Mucosa of gallbladder (tissue), 1 donor: ENCODE measurements around the gene LILRB3. TPM values are rescaled to one million over a fixed set of nuclear protein-coding genes. Genes with fewer than 3 reads are reported as not detected.
"Not testable (repeated sequence)": the region's sequence is repeated elsewhere in the genome, so short reads cannot be mapped to it uniquely, and the experiment has no call there.

Experiments
- DNase-seq: peaks from one replicate; pipeline ENCODE4 v3.0.0-alpha.2; 2020; ENCODE audit warnings: low spot score
- total RNA-seq: library from RNA; stranded (reverse); gene quantifications from one replicate; pipeline ENCODE4 v1.2.1, GENCODE V29; 2021
- donor health status: DM: no; HTN: no; CAD: no.

Gene LILRB3
- total RNA-seq, 1 donor from 2014 or later, result 3.1 TPM

DNA sequence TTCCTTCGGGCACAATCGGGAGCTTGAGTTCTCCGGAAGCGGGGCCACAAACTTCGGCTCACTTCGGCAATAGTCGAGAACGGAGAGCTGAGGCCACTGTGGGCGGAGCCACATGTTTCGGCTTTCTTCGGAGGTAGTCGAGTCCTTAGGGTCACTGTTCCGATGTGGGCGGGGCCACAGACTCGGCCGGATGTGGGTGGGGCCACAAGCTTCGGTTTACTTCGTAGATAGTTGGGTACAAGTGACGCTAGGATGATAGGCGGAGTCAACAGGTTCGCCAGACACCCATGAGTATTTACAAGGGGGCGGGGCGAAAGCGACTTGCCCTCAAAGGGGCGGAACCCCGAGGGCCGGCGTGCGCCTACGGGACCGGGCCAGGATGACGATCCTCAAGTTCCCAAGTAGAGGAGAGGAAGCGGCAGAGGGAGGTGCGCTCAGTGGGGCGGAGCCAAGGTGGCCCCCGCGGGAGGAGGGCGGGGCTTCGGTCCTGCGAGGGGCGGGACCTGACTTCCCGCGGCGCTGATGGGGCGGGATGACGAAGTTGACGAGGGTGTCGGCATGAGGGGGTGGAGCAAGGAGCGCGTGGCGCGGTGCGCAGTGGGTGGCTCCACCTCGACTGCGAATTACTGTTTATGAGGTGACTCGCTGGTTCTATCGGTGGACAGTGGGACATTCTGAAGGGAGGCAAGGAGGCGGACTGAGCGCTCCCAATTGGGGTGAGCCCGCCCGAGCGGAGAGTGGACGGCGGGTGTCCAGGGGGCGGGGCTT is 32.9 kb downstream of the LILRB3 start:
- DNase-seq, result peak; percentile 100

DNA sequence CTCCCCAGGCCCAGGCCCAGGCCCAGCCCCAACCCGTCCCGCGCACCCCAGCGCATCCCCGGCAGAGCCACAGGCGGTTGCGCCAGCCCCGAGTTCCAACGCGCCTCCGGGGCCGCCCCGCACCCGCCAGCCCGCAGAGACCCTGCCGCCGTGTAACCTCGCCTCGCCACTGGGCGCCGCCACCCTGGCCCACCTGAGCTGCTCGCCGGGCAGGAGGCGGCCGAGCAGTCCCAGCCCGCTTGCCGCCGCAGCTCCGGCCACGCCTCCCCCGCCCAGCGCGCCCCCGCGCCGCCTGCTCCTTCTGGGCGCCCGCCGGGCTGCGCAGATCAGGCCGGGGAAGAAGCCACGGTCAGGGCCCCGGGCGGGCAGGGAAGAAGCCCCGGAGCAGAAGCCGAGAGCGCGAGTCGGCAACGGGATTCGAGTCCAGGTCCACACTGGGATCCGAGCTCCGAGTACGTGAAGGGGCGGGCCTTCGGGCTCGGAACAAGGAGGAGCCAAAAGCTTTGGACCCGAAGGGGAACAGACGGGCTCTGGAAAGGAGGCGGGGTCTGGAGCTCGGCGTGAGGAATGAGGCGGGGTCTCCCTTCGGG is 33.6 kb downstream of the LILRB3 start, which contains the start of gene MBOAT7:
TSS of gene MBOAT7 (minus strand) at position 436 of the 590 bp plus-strand sequence. CDS start 1,072 bp downstream, outside the sequence.
- no peak for DNase-seq

DNA sequence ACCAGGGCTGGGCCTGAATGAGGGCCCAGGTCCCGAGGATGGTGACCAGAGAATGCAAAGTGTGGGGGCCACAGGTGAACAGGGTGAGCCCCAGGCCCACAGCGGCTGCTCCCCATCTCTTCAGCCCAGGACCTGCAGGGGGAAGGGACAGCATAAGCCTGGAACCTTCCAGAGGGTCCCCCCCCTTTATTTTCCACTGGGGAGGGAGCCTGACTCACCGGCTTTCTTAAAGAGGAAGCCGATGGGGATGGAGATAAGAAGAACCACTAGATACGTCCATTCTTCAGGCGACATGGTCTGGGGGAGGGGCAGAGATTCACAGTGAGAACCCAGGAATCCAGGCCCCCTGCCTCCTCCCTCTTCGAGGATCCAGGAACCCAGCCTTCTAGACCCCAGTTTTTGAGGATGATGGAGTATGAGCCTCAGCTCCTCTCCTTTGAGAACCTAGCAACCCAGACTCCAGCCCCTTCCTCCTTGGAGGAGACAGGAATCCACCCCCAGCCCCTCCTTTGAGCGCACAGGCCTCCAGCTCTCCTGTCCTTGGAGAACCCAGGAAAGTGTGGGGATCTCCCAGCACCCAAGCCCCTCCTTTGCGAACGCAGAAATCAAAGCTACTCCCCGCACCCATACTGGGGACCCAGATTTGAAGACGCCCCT is 34.5 kb downstream of the LILRB3 start:
- DNase-seq, result peak; percentile 51

DNA sequence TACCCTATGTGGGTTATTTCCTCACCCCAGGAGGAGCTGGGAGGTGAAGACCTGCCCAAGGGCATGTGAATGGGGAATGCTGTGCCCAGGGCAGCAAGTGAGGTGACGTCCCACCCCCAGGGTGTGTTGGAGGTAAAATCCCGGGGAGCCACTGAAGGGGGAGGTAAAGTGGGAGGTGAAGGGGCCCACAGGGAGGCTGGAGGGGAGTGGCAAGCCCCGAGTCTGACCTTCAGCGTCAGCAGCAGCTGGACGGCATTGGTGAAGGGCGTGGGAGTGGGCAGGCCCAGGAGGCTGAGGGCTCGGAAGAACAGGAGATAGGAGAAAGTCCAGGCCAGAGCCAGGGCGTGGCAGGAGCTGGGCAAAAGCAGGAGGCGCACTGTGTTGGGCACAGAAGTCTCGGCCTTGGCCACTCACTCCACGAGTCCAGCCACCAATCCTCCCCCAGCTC is 35.8 kb downstream of the LILRB3 start:
- peak; percentile 71 for DNase-seq

DNA sequence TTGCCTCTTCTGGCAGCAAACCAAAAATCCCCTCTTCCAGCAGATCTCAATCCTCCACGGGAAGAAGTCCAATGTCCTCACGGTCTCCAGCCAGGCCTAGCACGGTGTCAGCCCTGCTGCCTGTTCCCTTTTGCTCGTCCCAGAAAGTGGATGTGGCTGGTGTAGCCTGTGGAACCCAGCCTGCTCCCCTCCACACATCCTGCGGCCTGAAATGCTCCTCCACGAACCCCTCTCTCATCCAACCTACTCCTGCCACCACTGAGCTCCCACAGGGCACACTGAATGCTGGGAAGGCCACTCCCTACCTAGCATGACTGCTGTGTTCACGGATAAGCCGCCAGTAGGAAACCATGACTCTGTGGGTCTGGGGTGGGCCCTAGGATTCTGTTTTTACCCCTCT is 36.5 kb downstream of the LILRB3 start:
- no peak for DNase-seq

DNA sequence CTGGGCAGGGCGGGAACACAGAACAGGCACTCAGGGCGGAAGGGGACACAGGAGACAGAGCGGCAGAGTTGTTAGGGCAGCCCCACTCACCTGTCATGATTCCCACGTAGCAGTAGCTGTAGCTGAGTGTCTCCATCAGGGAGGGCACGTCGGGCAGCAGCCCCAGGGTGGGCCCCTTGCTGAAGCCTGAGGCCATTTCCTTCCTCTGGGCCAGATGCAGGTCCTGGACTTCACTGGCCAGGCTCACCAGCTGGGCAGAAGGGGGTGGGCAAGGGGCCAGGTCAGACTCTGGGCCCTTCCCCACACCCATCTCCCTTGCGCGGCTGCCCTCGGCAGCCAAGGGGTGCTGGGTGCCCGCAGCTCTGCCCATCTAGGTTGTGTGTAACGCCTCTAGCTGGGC is 39.4 kb downstream of the LILRB3 start:
- no peak for DNase-seq

DNA sequence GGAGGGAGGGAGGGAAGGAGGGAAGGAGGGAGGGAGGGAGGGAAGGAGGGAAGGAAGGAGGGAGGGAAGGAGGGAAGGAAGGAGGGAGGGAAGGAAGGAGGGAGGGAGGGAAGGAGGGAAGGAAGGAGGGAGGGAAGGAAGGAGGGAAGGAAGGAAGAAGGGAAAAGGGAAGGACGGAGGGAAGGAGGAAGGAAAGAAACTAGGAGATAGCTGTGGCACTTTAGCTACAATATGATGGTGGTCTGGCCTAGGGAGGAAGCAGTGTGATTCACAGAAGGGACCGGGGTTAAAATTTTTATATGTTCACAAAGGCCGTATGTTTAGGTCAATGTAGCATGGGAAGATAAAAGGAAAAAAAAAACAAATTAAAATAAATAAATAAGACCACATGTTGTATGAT is 40.9 kb downstream of the LILRB3 start:
- DNase-seq, result not testable (repeated sequence)

DNA sequence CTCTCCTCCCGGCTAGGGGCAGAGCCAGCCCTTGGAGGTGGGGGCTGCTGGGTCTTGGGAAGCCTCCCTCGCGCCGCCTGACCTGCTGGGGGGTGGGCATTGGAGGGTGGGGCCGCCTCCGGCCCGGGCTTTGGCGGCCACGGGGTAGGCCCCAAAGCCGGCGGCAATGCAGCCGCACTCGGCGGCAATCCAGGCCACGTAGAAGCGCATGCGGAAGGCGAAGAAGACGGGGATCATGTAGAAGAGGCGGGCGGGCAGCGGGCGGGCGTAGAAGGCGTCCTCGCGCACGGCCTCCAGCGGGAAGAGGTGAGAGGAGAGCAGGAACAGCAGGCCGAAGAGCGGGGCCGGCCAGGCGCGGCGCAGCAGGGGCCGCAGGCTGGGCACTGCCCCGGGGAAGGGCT is 42.1 kb downstream of the LILRB3 start:
- DNase-seq, result no peak

DNA sequence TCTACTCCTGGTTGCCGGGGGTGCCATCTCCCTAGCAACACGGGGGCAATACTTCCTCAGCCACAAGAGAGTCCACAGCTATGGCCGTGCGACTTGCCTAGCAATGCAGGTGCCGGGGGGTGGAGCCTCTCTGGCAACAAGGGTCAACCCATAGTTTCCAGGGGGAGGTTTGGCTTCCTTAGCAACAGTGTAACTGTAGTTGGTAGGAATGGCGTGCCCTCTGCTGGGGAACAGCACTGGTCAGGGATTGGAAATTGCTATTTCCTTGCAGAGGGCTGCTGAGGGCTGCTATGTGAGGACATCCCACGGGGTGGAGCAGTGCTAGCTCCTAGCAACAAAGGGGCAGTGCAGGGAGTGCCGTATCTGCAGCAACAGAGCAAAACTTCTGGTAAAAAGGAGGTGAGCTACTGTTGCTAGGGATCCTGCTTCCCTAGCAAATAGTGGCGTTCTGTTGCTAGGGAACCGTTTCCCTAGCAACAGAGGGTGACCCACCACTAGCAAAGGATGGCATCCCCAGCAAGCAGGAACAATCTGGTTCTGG is 42.8 kb downstream of the LILRB3 start:
- DNase-seq, result peak; percentile 54

DNA sequence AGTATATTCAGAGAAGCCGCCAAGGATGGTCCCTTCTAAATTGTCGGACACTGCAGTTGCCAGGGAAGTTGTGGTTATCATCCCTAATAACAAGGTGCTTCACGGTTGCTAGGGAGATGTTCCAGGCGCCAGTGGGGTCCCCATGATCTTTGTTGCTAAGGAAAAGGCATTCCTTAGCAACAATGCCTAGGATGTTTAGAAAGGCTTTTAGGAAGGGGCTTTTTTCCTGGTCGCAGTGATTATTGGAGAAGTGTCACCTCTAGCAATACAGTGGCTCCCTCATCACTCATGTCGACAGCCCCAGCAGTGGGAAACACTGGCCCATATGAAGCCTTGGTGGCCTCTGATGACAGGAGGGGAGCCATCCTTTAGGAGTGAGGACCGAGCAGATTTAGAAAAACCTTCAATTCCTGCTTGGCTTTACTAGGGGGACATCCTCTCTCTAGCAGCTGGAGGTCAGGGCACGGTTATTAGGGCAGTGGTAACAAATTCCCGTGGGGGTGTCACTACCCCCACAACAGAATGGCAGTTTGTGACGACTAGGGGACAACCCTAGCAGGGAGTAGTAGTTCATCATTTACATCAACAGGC is 43.5 kb downstream of the LILRB3 start:
- no peak for DNase-seq

DNA sequence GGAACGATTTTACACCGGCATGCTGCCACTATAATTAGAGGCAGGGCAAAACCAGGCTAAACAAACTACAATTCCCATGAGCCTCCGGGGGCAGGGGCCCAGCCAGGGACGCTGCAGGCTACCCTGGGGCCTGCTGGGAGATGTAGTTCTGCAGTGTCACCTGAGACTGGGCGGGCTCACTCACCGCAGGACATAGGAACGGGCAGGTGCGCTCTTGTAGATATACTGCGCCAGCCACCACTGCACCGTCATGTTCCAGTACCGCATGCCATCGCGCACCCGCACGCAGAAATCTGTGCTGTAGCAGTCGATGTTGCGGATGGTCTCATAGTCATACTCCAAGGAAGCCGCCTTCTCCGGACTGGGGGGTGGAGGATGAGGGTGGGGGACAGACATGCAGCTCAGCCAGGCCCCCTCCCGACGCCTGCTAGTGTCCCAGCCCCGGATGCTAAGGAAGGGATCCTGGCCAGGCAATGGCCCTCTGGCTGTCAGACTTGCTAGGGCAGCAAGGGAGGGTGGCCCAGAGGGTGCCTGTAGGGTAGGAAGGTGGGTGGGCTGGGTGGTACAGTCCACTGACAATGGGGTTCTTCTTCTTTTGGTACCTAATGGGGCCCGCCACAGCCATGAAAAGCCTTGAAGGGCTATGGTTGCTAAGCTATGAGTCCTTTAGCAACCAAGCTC is 44.1 kb downstream of the LILRB3 start:
- no peak for DNase-seq

DNA sequence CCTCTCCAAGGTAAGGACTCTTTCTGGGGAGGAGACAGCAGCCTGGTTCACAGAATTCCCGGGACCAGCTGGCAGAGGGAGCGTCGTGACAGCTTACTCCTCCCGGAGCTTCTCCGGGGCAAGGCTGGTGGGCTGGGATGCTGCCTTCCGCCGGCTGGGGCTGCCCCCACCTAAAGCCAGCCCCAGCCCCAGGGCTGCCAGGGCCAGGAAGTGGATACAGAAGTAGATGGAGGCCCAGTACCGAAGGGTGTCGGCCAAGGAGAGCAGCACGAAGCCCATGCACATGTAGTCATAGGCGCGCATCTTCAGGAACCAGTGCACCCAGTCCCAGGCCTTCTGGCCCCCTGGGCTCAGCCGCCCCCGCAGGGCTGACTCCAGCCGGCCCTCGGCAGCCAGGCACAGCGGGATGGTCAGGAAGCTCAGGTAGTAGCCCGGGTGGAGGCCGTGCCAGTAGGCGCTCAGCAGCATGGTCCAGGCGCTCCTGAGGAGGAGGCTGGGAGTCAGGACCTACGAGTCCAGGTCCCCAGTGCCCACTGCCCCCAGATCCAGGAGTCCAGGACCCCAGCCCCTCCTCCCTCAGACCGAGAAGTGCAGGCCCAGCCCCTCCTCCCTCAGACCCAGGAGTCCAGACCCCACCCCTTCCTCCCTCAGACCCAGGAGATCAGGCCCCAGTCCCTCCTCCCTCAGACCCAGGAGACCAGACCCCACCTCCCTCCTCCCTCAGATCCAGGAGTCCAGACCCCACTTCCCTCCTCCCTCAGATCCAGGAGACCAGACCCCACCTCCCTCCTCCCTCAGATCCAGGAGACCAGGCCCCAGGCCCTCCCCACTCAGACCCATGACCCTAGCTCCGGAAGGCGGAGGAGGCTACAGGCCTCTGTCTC is 48.6 kb downstream of the LILRB3 start:
- DNase-seq, result no peak

DNA sequence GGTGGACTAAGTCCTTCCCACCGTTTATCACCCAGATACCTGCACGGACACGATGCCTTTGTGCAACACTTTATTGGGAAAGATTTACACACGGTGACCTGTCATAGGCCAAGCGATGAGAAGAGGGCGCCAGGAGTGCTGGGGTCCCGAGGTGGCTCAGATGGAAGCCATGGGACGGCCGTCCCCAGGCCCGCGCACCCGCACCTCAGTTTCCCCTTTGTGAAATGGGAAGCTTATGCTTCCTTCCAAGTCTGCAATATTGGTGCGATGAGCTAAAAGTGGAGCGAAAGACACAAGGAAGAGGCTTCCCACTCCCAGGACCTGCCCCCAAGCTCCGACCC is 49.5 kb downstream of the LILRB3 start:
- no peak for DNase-seq

DNA sequence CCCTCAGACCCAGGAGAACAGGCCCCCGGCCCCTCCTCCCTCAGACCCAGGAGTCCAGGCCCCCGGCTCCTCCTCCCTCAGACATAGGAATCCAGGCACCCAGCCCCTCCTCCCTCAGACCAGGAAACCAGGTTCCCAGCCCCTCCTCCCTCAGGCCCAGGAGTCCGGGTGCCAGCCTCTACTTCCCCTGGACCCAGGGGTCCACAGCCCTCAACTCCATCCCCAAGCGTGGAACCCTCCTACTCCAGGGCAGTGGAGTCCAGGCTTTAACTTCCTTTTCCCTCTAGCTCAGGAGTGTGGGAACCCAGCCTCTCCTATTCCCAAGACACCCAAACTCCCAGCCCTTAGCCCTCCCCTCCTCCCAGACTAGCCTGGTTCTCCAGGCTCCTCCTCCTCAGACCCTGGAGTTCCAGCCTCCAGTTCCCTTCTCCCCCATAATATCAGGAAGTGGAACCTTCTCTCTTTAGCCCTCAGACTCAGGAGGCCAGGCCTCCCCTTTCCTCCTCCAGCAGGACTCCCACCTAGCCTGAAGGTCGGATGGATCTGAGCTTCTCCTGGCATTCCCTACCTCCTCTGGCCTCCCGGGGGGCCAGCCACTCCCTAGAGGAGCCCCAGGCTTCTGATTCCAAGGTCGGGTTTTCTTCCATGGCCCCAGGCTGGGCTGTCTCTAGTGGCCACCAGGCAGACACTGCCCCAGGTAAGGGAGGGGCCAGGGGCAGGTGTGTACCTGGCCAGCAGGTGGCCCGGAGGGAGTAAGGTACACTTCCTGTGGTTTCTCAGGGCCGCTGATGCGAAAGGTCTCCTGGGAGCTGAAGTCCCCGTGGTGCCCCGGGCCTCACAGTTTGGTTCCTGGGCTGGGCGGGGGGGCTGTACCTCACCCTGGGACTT is 50.1 kb downstream of the LILRB3 start, which contains the start of gene TMC4:
TSS of gene TMC4 (minus strand) at position 690 of the 888 bp plus-strand sequence. CDS start at position 647, 43 bp downstream.
- peak; percentile 77 for DNase-seq

DNA sequence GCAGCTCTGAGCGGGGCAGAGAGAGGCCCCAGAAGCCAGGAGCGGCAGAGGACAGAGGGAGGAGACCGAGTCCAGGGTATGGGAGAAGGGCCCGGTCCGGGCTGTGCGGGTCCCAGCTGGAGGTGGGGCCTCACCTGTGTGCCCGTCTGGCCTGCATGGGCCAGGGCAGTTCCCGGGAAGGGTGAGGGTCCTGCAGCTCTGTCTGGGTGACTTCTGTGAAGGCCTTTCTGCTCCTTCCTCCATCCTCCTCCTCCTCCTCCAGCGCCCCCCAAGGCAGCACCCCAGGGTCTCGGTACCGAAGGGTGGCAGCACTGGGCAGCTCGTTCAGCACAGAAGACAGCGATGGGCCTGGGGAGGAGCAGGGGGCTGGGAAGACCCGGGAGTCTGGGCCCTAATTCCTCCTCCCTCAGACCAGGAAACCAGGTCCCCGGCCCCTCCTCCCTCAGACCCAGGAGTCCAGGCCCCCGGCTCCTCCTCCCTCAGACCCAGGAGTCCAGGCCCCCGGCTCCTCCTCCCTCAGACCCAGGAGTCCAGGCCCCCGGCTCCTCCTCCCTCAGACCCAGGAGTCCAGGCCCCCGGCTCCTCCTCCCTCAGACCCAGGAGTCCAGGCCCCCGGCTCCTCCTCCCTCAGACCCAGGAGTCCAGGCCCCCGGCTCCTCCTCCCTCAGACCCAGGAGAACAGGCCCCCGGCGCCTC is 50.9 kb downstream of the LILRB3 start:
- DNase-seq, result not testable (repeated sequence)

DNA sequence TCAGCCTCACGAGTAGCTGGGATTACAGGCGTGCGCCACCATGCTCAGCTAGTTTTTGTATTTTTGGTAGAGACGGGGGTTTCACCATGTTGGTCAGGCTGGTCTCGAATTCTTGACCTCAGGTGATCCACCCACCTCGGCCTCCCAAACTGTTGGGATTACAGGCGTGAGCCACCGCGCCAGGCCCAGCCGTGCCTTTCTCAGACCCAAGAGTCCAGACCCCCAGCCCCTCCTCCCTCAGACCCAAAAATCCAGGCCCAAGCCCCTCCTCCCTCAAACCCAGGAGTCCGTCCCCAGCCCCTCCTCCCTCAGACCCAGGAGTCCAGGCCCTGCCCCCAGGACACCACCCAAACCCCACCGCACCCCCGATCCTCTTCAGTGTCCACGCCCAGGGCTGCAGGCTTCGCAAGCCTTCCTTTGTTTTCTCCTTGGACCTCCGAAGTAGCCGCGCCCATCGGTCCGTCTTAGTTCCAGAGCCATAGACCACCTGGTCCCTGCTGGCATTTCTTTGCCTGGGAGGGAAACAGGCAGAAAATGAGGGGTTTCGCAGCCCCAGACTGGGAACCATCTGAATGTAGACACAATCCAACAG is 53.6 kb downstream of the LILRB3 start:
- DNase-seq, result no peak

DNA sequence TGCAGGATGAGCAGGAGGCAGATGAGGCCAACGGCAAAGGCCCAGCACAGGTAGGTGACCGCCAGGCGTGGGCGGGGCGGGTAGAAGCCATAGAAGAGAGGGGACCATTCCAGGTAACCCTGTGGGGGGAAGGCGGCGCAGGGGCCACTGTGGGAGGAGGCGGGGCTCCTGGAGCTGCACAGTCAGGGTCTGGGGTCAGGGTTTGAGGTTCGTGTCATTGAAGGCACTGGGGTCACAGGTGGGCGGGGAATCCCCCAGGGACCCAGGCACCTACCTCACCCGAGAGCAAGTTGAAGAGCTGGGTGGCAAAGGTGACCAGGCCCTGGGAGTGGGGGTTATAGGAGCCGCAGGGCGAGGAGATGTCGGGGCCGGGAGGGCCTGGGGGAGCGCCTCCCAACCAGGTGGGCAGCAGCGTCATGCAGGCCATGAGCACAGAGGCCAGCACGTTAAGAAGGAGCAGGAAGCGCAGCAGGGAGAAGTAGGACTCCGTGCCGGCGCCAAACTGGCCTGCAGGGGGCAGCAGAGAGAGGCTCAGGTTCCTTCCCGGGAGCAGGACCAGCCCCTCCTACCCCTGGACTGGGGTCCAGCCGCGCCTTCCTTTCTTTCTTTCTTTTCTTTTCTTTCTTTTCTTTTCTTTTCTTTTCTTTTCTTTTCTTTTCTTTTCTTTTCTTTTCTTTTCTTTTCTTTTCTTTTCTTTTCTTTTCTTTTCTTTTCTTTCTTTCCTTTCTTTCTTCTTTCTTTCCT is 54.5 kb downstream of the LILRB3 start:
- peak; percentile 93 for DNase-seq
